ENCODE measurements around the gene BFSP1. TPM values are rescaled to one million over a fixed set of nuclear protein-coding genes. Genes with fewer than 3 reads are reported as not detected.

The BFSP1 gene
- total RNA-seq, 2 donors from 2014 or later = 0.41 to 0.68 TPM

- DNase-seq = no peak
Observed at GRCh38 chr20:17529586-17529985, 1.6 kb downstream of the BFSP1 start.

DNA sequence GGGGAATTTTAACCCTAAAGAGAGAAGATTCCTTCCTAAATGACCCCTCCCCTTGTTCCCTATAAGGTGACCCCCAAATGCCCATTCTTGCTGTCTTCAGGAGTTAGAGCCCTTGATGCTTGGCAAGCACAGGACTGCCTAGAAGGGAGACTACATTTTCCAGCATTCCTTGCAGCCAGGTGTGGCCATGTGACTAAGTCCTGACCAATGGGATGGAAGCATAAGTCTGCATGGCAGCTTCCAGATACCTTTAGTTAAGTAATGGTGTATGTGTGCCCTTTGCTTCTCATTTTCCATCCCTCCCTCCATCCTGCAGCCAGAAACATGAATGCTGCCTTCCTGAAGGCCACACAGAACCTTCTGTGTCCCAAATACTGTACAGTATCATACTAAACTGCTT, 5.5 kb downstream of the BFSP1 start:
- peak in 1 of 2 donors; percentile 47 for ATAC-seq
- intact Hi-C loops (cut with DNase I) = no loop called here

More at GRCh38 chr20:17529586-17529985, 1.6 kb downstream of the BFSP1 start:
- no peak for ATAC-seq
- intact Hi-C loops (cut with DNase I) = no loop called here

GRCh38 chr20:17525132-17525531, 6.0 kb downstream of the BFSP1 start:
- ATAC-seq (no peak), DNase-seq (no peak)
- intact Hi-C loops (cut with DNase I) = no loop called here

More for the DNA sequence above, 5.5 kb downstream of the BFSP1 start:
- no peak for DNase-seq

DNA sequence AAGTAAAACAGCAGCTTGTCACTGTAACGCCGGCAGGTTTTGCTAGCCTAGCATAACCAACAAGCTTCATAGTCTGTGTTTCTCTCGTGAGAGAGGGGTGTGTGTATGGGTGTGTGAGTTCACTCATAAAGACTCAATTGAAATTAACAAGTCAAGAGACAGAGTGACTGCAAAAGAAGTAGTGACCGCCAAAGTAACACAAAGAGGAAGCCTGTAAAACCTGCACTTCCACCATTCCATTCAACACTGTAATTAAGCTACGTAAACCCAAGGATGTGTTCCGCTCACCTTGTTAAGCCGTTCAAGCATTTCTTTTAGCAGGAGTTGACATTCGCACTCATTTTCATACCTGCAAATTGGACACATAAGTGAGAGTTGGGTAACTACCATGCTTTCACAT, 6.6 kb downstream of the BFSP1 start:
- DNase-seq = no peak
- intact Hi-C loops (cut with DNase I) = no loop called here
- no peak for ATAC-seq

GRCh38 chr20:17523326-17523725, 7.9 kb downstream of the BFSP1 start:
- ATAC-seq (no peak), DNase-seq (no peak)
- intact Hi-C loops (cut with DNase I) = no loop called here

GRCh38 chr20:17522528-17522927, 8.7 kb downstream of the BFSP1 start:
- intact Hi-C loops (cut with DNase I) = no loop called here
- DNase-seq (no peak), ATAC-seq (no peak)

DNA sequence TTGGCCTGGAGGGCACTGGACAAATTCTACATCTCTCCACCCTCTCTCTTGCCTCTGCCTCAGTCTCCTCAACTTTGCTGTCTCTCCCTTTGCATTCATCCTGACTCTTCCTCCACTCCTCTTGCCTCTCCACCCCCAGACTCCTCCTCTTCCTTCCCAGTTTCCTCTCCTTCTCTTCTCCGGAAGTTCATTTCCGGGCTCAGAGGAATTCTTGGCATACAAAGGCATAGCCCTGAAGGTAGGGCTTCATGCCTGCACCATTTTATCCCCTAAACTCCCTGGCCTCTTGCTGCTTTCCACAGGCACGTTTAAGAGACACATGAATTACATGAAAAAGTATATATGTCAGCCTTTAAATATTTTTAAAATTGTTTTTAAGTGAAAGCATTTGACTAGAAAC, 10.6 kb downstream of the BFSP1 start:
- DNase-seq = no peak
- intact Hi-C loops (cut with DNase I) = no loop called here
- ATAC-seq = no peak

- intact Hi-C loops (cut with DNase I) = no loop called here
- DNase-seq (no peak), ATAC-seq (no peak)
Observed at GRCh38 chr20:17519606-17520285, 11.4 kb downstream of the BFSP1 start.

- ATAC-seq (peak in 1 of 2 donors; percentile 37), DNase-seq (peak; percentile 38)
- intact Hi-C loops (cut with DNase I) = no loop called here
Observed at GRCh38 chr20:17518339-17519052, 12.7 kb downstream of the BFSP1 start.

- no peak for ATAC-seq
- DNase-seq = no peak
- intact Hi-C loops (cut with DNase I) = no loop called here
Observed at GRCh38 chr20:17515053-17515452, 16.1 kb downstream of the BFSP1 start.

DNA sequence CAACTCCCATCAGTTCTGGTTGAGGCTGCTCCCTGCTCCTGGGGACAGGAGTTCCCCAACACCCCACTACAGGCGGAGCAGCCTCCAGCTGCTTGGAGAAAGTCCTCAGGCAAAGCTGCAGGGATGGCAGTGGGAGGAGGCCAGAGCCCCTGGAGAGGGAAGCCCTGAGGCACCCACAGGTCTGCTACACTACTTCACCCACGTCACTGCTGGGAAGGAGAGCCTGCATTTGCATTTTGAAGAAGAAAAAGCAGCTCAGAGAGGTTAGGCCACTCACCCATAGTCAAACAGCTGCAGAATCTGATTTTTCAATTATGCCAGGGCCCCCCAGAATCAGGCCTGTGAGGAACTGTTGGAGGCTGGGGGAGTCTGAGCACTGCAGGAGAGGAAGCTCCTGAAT, 17.2 kb downstream of the BFSP1 start:
- intact Hi-C loops (cut with DNase I) = no loop called here
- ATAC-seq = no peak
- DNase-seq = no peak

GRCh38 chr20:17511401-17511800, 19.8 kb downstream of the BFSP1 start:
- ATAC-seq (no peak), DNase-seq (no peak)
- intact Hi-C loops (cut with DNase I) = no loop called here

GRCh38 chr20:17510548-17510947, 20.6 kb downstream of the BFSP1 start:
- DNase-seq = no peak
- ATAC-seq = no peak
- intact Hi-C loops (cut with DNase I) = no loop called here

DNA sequence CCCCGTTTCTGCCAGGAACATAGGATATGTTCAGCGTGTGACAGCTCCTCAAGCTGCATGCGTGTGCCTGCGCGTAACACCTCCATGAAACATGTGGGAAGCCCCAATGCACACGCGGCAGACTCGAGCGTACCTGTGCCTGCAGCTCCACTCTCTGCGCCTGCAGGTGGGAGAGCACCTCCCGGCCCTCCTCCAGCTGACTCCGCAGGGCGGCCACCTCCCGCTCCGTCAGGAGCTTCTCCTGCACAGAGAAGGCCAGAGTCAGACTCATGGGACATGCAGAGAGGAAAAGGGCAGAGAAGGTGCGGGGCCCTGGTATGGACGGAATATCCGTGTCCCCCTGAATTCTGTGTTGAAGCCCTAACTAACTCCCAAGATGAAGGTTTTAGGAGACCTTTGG, 22.4 kb downstream of the BFSP1 start:
- intact Hi-C loops (cut with DNase I) = loop anchor here (5.0 to 10.0 kb wide), 4 partner anchors 386 to 776 kb away; partner anchors contain the start of gene ZNF133 (in 1 of the 2)

GRCh38 chr20:17507531-17507930, 23.6 kb downstream of the BFSP1 start:
- DNase-seq (no peak), ATAC-seq (no peak)
- intact Hi-C loops (cut with DNase I) = loop anchor here (5.0 to 10.0 kb wide), 4 partner anchors 387 to 777 kb away; partner anchors contain the start of gene ZNF133 (in 1 of the 2)

More for the DNA sequence above, 22.4 kb downstream of the BFSP1 start:
- DNase-seq (no peak), ATAC-seq (no peak)

DNA sequence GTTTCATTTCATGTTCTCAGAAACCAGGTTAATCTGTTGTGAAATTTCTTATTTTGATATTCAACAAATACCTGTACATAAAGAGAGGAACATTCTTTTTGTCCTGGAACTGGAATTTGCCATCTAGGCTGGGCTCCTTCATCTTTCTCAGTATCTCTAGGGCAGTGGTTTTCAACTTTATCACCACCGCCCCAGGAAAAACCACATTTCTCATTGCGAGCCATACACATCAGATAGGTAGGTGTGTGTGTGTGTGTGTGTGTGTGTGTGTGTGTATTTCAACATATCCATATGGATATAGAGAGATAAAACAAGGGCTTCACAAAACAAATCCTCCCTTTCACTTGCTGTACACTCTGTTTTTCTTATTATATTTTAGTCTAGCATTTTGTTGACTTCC, 24.1 kb downstream of the BFSP1 start:
- intact Hi-C loops (cut with DNase I) = loop anchor here (5.0 to 10.0 kb wide), 4 partner anchors 388 to 778 kb away; partner anchors contain the start of gene ZNF133 (in 1 of the 2)
- ATAC-seq (no peak), DNase-seq (no peak)

DNA sequence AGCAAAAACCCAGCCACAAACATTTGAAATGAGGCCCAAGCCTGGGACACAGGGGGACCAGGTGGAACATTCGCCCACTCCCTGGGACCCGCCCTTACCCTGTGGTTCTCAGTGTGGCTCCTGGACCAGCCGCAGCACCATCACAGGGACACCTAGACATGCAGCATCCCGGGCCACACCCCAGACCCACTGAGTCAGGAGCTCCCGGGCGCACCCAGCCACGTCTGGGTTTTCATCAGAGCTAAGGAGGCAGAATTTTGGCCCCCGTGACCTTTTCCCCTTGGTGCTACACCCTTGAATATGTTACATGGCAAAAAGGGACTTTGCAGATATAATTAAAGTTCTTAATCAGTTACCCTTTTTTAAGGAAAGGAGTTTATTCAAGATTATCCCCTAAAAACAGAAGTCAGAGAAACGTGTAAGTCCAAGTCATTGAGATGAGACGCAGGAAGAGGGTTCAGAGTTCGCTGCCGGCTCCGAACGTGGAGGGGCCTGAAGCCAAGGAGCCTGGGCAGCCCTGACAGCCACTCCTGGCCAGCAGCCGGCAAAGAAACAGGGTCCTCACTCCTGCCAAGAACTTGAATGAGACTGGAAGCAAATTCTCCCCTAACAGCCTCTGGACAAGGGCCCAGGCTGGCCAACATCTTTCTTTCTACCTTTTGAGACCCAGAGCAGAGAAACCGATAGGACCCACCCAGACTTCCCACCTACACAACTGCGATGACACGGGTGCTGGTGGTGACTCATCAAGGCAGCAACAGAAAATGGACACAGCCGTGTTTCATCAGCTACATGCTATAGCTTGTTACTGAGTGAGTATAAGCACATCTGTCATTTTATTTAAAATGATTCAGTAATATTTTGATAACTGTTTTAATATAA, 25.3 kb downstream of the BFSP1 start:
- ATAC-seq (peak in 1 of 2 donors; percentile 24), DNase-seq (no peak)

DNA sequence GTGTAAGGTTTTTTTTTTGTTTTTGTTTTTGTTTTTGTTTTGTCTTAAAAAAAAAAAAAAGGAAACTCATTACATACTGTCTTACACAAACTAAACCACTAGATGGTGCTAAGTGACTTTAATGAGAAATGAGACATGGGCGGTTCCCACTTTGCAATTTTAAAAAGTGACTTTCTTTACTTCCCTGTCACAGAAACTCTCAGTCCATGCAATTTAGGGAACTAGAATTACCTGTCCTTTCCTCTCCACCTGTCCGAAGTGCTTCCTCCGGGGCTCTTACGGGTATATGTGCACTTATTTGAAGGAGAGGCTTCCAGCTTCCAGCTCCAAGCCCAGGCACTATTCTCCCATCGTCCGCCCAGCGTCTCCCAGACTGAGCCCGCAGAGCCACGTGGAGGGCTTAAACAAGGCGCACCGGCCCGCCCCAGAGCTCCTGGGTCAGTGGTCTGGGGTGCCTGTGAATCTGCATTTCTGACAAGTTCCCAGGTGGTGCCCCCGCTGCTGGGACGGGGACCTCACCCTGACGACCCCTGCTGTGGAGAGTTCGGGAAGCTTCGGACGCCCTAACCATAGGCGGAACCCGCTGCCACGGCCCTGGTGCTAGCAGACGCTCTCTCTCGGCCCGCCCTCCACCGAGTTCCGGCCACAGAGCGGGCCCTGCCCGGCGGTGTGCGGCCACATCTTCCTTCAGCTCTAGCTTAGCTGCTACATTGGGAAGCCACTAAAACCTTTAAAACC, 26.1 kb downstream of the BFSP1 start:
- ATAC-seq (peak; percentile 88 to 89), DNase-seq (peak; percentile 78)
- intact Hi-C loops (cut with DNase I) = loop anchor here (2.0 to 10.0 kb wide), 5 partner anchors 390 to 780 kb away; partner anchors contain the start of gene ZNF133 (in 1 of the 2)

More for the DNA sequence above, 25.3 kb downstream of the BFSP1 start:
- intact Hi-C loops (cut with DNase I) = loop anchor here (2.0 to 10.0 kb wide), 5 partner anchors 389 to 779 kb away; partner anchors contain the start of gene ZNF133 (in 1 of the 2)

All from left cardiac atrium (tissue), 4 donors.